Prostate gland (tissue), 2 donors: ENCODE results near the gene ADAM10.

Experiments
- CTCF ChIP-seq, 4 experiments: fragments of 200-600 bp in 2 of 4; fragments of 450-650 bp in 2 of 4; sonication (generic) in 2 of 4; IDR thresholded peaks; 1 replicate in 3 of 4; 2 replicates in 1 of 4; pipeline ENCODE4 v1.5.1; 2016 to 2019; ENCODE audit warnings: antibody characterized with exemption in 4 of 4, mild to moderate bottlenecking in 2 of 4, moderate library complexity in 2 of 4
- POLR2A ChIP-seq: fragments of 450-650 bp; IDR thresholded peaks from one replicate; pipeline ENCODE4 v1.6.1; 2016; ENCODE audit warnings: antibody characterized with exemption, mild to moderate bottlenecking

- TF ChIP-seq CTCF (IDR thresholded peaks at IDR 0.05): no peak
- no peak for TF ChIP-seq POLR2A
Observed at GRCh38 chr15:58717357-58717756, 32.1 kb downstream of the ADAM10 start.
